H1 (cell line): ENCODE measurements around the gene PCDHGB1. TPM values are rescaled to one million over a fixed set of nuclear protein-coding genes. Genes with fewer than 3 reads are reported as not detected.

ENCODE experiments used
- CTCF ChIA-PET: fragments of 300-600 bp; sonication (Branson Sonifier 250); formaldehyde crosslinking; loops from one replicate; lab custom pipeline; 2021; ENCODE audit not compliant: partially characterized antibody; lab: Charles Lee
- POLR2A ChIA-PET: fragments of 300-600 bp; sonication (Branson Sonifier 250); formaldehyde crosslinking; loops from one replicate; lab custom pipeline; 2021; ENCODE audit warnings: inconsistent platforms; ENCODE audit not compliant: partially characterized antibody; lab: Charles Lee
- DNase-seq, 2 experiments: peaks; one replicate each; pipeline versions ENCODE4 v3.0.0 to v3.0.0-alpha.2; 2010 to 2022; ENCODE audit warnings: low spot score in 2 of 2, low read depth in 1 of 2, mixed read lengths in 1 of 2
- FAIRE-seq: peaks from 2 replicates; lab custom pipeline; 2011; peaks lifted over from hg19 to GRCh38; lab: Jason Lieb, UNC
- H2AFZ ChIP-seq: 2 replicates; pipeline ENCODE4 v1.8.1; 2012; ENCODE audit warnings: low read length, inconsistent platforms
- H2AK5ac ChIP-seq: 2 replicates; pipeline ENCODE4 v1.6.1; 2013; ENCODE audit warnings: low read depth, low read length
- H2BK120ac ChIP-seq: replicated peaks from 2 replicates; pipeline ENCODE3; 2013; ENCODE audit warnings: low read depth, low read length, inconsistent platforms
- H2BK12ac ChIP-seq: 2 replicates; pipeline ENCODE4 v1.6.1; 2013; ENCODE audit warnings: low read depth, low read length
- H2BK15ac ChIP-seq: 2 replicates; pipeline ENCODE4 v1.6.1; 2013; ENCODE audit warnings: low read length
- H2BK20ac ChIP-seq: 2 replicates; pipeline ENCODE4 v1.6.1; 2013; ENCODE audit warnings: low read length
- H2BK5ac ChIP-seq: 2 replicates; pipeline ENCODE4 v1.6.1; 2013; ENCODE audit warnings: low read depth, low read length
- H3K14ac ChIP-seq: 2 replicates; pipeline ENCODE4 v1.6.1; 2013; ENCODE audit warnings: inconsistent platforms; ENCODE audit not compliant: insufficient read length
- H3K18ac ChIP-seq: 2 replicates; pipeline ENCODE4 v1.6.1; 2013; ENCODE audit warnings: low read length; ENCODE audit errors: extremely low read depth
- H3K23ac ChIP-seq: 2 replicates; pipeline ENCODE4 v1.6.1; 2013; ENCODE audit warnings: inconsistent platforms; ENCODE audit not compliant: insufficient read length
- H3K23me2 ChIP-seq: 2 replicates; pipeline ENCODE4 v1.6.1; 2013; ENCODE audit warnings: low read depth, low read length
- H3K27ac ChIP-seq: 2 replicates; pipeline ENCODE4 v1.6.1; 2011; ENCODE audit warnings: low read depth, low read length, inconsistent platforms
- H3K27me3 ChIP-seq, 4 experiments: replicated peaks in 1 of 4; 1 replicate in 1 of 4; 2 replicates in 3 of 4; pipeline versions ENCODE4 v1.6.1 to v1.8.1; 2011 to 2013; ENCODE audit warnings: low read length in 3 of 4, mild to moderate bottlenecking in 3 of 4, inconsistent platforms in 2 of 4, mixed read lengths in 2 of 4, moderate library complexity in 1 of 4; ENCODE audit not compliant: control insufficient read depth in 3 of 4, insufficient read depth in 3 of 4; ENCODE audit errors: extremely low read depth in 1 of 4
- H3K36me3 ChIP-seq, 4 experiments: 2 replicates each; pipeline versions ENCODE4 v1.6.1 to v1.8.1; 2011 to 2013; ENCODE audit warnings: mild to moderate bottlenecking in 4 of 4, low read length in 3 of 4, moderate library complexity in 2 of 4, control low read depth in 1 of 4, inconsistent platforms in 1 of 4; ENCODE audit not compliant: insufficient read depth in 4 of 4, control insufficient read depth in 2 of 4
- H3K4ac ChIP-seq: replicated peaks from 2 replicates; pipeline ENCODE3; 2013; ENCODE audit warnings: low read length, low read depth, mixed read lengths, inconsistent platforms; ENCODE audit not compliant: insufficient read length
- H3K4me1 ChIP-seq, 4 experiments: replicated peaks in 1 of 4; 1 replicate in 1 of 4; 2 replicates in 3 of 4; pipeline versions ENCODE4 v1.6.1 to v1.8.1; 2011 to 2013; ENCODE audit warnings: low read length in 3 of 4, inconsistent platforms in 2 of 4, mixed read lengths in 1 of 4; ENCODE audit not compliant: insufficient read depth in 4 of 4, control insufficient read depth in 3 of 4
- H3K4me2 ChIP-seq, 2 experiments: 2 replicates each; pipeline versions ENCODE4 v1.6.1 to v1.8.1; 2011 to 2013; ENCODE audit warnings: low read depth in 2 of 2, low read length in 2 of 2, control low read depth in 1 of 2, inconsistent platforms in 1 of 2, mild to moderate bottlenecking in 1 of 2; ENCODE audit not compliant: insufficient read depth in 1 of 2
- H3K4me3 ChIP-seq, 4 experiments: fragments of 200-600, 300-600 bp in 1 of 4; sonication (generic), shearing (Covaris generic), sonication (Bioruptor Twin) in 1 of 4; 2 replicates each; pipeline versions ENCODE4 v1.5.1 to v1.8.1; 2011 to 2016; ENCODE audit warnings: low read length in 4 of 4, low read depth in 3 of 4, control low read depth in 2 of 4, inconsistent platforms in 2 of 4, mild to moderate bottlenecking in 2 of 4, mixed read lengths in 1 of 4, moderate library complexity in 1 of 4; ENCODE audit not compliant: insufficient read depth in 2 of 4; ENCODE audit errors: extremely low read depth in 1 of 4
- H3K56ac ChIP-seq: replicated peaks from 2 replicates; pipeline ENCODE3; 2013; ENCODE audit warnings: low read depth, mild to moderate bottlenecking, mixed read lengths, low read length, inconsistent platforms; ENCODE audit not compliant: insufficient read length
- H3K79me1 ChIP-seq: 2 replicates; pipeline ENCODE4 v1.6.1; 2013; ENCODE audit warnings: low read depth, low read length, control low read depth
- H3K79me2 ChIP-seq, 2 experiments: 2 replicates each; pipeline versions ENCODE4 v1.6.1 to v1.8.1; 2012 to 2013; ENCODE audit warnings: low read length in 2 of 2, mild to moderate bottlenecking in 2 of 2, inconsistent platforms in 1 of 2; ENCODE audit not compliant: insufficient read depth in 2 of 2, control insufficient read depth in 1 of 2
- H3K9ac ChIP-seq, 4 experiments: replicated peaks in 1 of 4; 1 replicate in 1 of 4; 2 replicates in 3 of 4; pipeline versions ENCODE4 v1.6.1 to v1.8.1; 2011 to 2013; ENCODE audit warnings: low read depth in 3 of 4, low read length in 3 of 4, control low read depth in 2 of 4, mild to moderate bottlenecking in 2 of 4, moderate library complexity in 2 of 4, inconsistent platforms in 1 of 4; ENCODE audit errors: extremely low read depth in 1 of 4
- H3K9me3 ChIP-seq, 2 experiments: 2 replicates each; pipeline versions ENCODE4 v1.6.1 to v1.8.1; 2012 to 2013; ENCODE audit warnings: mild to moderate bottlenecking in 2 of 2, moderate library complexity in 2 of 2, control low read depth in 1 of 2, inconsistent platforms in 1 of 2, low read depth in 1 of 2, low read length in 1 of 2, mixed read lengths in 1 of 2; ENCODE audit not compliant: insufficient read depth in 2 of 2
- H4K20me1 ChIP-seq, 2 experiments: replicated peaks in 1 of 2; 2 replicates each; pipeline versions ENCODE3 to v1.8.1; 2011 to 2013; ENCODE audit warnings: inconsistent platforms in 2 of 2, low read length in 2 of 2, mild to moderate bottlenecking in 1 of 2; ENCODE audit not compliant: insufficient read depth in 2 of 2, control insufficient read depth in 1 of 2
- H4K5ac ChIP-seq: 2 replicates; pipeline ENCODE4 v1.6.1; 2013; ENCODE audit warnings: low read length, low read depth, mixed read lengths, inconsistent platforms; ENCODE audit not compliant: insufficient read length
- H4K8ac ChIP-seq: 2 replicates; pipeline ENCODE4 v1.8.0; 2013; ENCODE audit warnings: mild to moderate bottlenecking, moderate library complexity, low read length, inconsistent platforms; ENCODE audit not compliant: insufficient read depth; ENCODE audit errors: extremely low read depth
- H4K91ac ChIP-seq: replicated peaks from 2 replicates; pipeline ENCODE3; 2013; ENCODE audit warnings: low read length, mixed read lengths, inconsistent platforms; ENCODE audit not compliant: insufficient read length
- CEBPB ChIP-seq: IDR thresholded peaks from 2 replicates; pipeline ENCODE4 v1.6.1; 2012; ENCODE audit warnings: low read depth, low read length
- KDM1A ChIP-seq: fragments of 200-600, 300-600 bp; sonication (generic); IDR thresholded peaks from 2 replicates; pipeline ENCODE4 v1.7.1; 2016; ENCODE audit warnings: mild to moderate bottlenecking, low read length, borderline replicate concordance
- KDM4A ChIP-seq: IDR thresholded peaks from one replicate; pipeline ENCODE4 v1.7.1; 2012; ENCODE audit warnings: low read depth, mild to moderate bottlenecking, moderate library complexity, low read length, inconsistent platforms; ENCODE audit not compliant: severe bottlenecking
- RAD21 ChIP-seq, 2 experiments: IDR thresholded peaks in 1 of 2; conservative IDR thresholded peaks in 1 of 2; 2 replicates each; pipeline ENCODE4 v1.6.1; 2011; ENCODE audit warnings: low read depth in 2 of 2, low read length in 2 of 2, improper control_type of control experiment in 1 of 2, inconsistent platforms in 1 of 2, mild to moderate bottlenecking in 1 of 2, moderate library complexity in 1 of 2
- WGBS, 2 experiments: shearing (Covaris generic) in 1 of 2; methylation state at CpG; one replicate each; pipeline versions ENCODE4 v1.1.6 to v1.1.7; 2013 to 2015; ENCODE audit warnings: low lambda C conversion rate in 2 of 2, mixed read lengths in 2 of 2, inconsistent platforms in 1 of 2, low coverage in 1 of 2, missing lambda C conversion rate in 1 of 2; ENCODE audit not compliant: insufficient replicate concordance in 2 of 2, insufficient coverage in 1 of 2, insufficient read length in 1 of 2; ENCODE audit errors: extremely low coverage in 1 of 2, missing lambda C conversion rate in 1 of 2; 5-methylcytosine and 5-hydroxymethylcytosine counted together
- polyA plus RNA-seq, 7 experiments: library from polyadenylated mRNA; depleted of rRNA in 3 of 7; stranded (reverse) in 5 of 7; unstranded in 2 of 7; fragments of >200 nt in 5 of 7; fragments of 200-250 nt in 2 of 7; gene quantifications; 1 replicate in 5 of 7; 2 replicates in 1 of 7; 4 replicates in 1 of 7; pipeline versions ENCODE4 v1.2.1 to v1.2.3, GENCODE V29; 2011 to 2013; ENCODE audit warnings: missing spikeins in 2 of 7, mixed read lengths in 2 of 7
- total RNA-seq: library from RNA; stranded (reverse); fragmentation: NEBNext Ultra II Directional; extraction: Animal tissue kit (Norgen Biotek cat#: 25700); gene quantifications from 2 replicates; pipeline ENCODE4 v1.2.1, GENCODE V29; 2021

Gene PCDHGB1
- total and polyA plus RNA-seq, 2 of the 8 experiments (the other 6 are each of a cell fraction or from before 2014, with no cell fraction given) = 1.3 to 2.8 TPM

- POLR2A ChIA-PET = interaction anchor here (1.3 kb wide), 1 partner anchor 17 kb away, joined by 3 read pairs; no protein-coding TSS in a partner anchor
- H3K4ac ChIP-seq = no peak within 1 kb of the TSS
- H3K9ac ChIP-seq = no peak within 1 kb of the TSS
- H2BK5ac ChIP-seq = no peak within 1 kb of the TSS
- no peaks in the 10 kb centered on the region for H3K23me2 ChIP-seq
- H2BK15ac ChIP-seq = no peak within 1 kb of the TSS
- H3K79me1 ChIP-seq = no peaks in the 10 kb centered on the region
- no peak within 1 kb of the TSS for H2AFZ ChIP-seq
- H3K27ac ChIP-seq = no peak within 1 kb of the TSS
- TF ChIP-seq RAD21 (IDR thresholded peaks at IDR 0.05 in 1 of 2, conservative IDR thresholded peaks at IDR 0.05 in 1 of 2; ENCODE audit: low read depth in 2 of 2, low read length in 2 of 2) (0 out of 4 replicates have a peak, but pooled peaks of 1 of the 2 experiments have one; percentile 9), CEBPB (no peak), KDM1A (no peak), KDM4A (no peak)
- TF ChIP-seq, all 59 proteins: peak for 1
- WGBS, 2 experiments = 96% methylated on average over 27 of the region's 27 CpGs; no CpG with 5 or more reads in 1 of the 2 experiments
- Histone ChIP-seq H3K18ac (no peak within 1 kb of the TSS), H3K23ac (no peak within 1 kb of the TSS), H4K91ac (no peak within 1 kb of the TSS), H4K8ac (no peak within 1 kb of the TSS), H2BK12ac (no peak within 1 kb of the TSS), H2AK5ac (no peak within 1 kb of the TSS), H3K4me3 (no peak within 1 kb of the TSS), H3K36me3 (peaks cover 0 to 3% (median 0%) of the 10 kb centered on the region in 4 experiments; a peak in 2 of 8 replicates), H4K20me1 (no peaks in the 10 kb centered on the region), H3K27me3 (no peaks in the 10 kb centered on the region), H3K14ac (no peak within 1 kb of the TSS), H3K9me3 (peaks cover 36 to 51% of the 10 kb centered on the region in 2 experiments; a peak in 3 of 4 replicates), H3K4me1 (no peaks in the 10 kb centered on the region), H3K79me2 (no peaks in the 10 kb centered on the region), H3K4me2 (no peak within 1 kb of the TSS), H4K5ac (no peak within 1 kb of the TSS), H2BK20ac (no peak within 1 kb of the TSS), H2BK120ac (no peak within 1 kb of the TSS), H3K56ac (no peak within 1 kb of the TSS)
- CTCF ChIA-PET = interaction anchor here (0.8 to 2.9 kb wide), 14 partner anchors 9 to 184 kb away, joined by 3 to 11 read pairs (median 4); partner anchors contain the start of genes PCDHGA10, PCDHGA5, PCDHGB2 and PCDHGB4
- DNase-seq = no peak
- FAIRE-seq = no peak
Observed at GRCh38 chr5:141373673-141374317, 23.9 kb downstream of the PCDHGB1 start, which contains the start of gene PCDHGA6. Gene PCDHGA6 (plus strand): TSS chr5:141373891. CDS start chr5:141374084, 193 bp downstream.
